GM06990 (cell line): ENCODE measurements around the gene FLNC.
A peak's percentile ranks its signal among the peaks of the same experiment; 100 is the strongest.

ENCODE experiments used
- DNase-seq: peaks from one replicate; pipeline ENCODE4 v3.0.0-alpha.2; 2011; ENCODE audit not compliant: insufficient read length; ENCODE audit errors: extremely low read depth
- H3K27me3 ChIP-seq: replicated peaks from 2 replicates; pipeline ENCODE4 v1.6.0; 2011; ENCODE audit warnings: low read length; ENCODE audit not compliant: control insufficient read depth, insufficient read depth
- H3K36me3 ChIP-seq: 2 replicates; pipeline ENCODE4 v1.5.1; 2011; ENCODE audit warnings: low read length; ENCODE audit not compliant: control insufficient read depth, insufficient read depth
- H3K4me3 ChIP-seq: replicated peaks from 2 replicates; pipeline ENCODE4 v1.5.1; 2011; ENCODE audit warnings: low read depth, mild to moderate bottlenecking, control low read depth, low read length
- TF ChIP-seq, protein P1 (sequence below): IDR thresholded peaks from 2 replicates; pipeline ENCODE4 v1.5.1; 2011; ENCODE audit warnings: low read length, control low read depth, mild to moderate bottlenecking, inconsistent platforms; ENCODE audit not compliant: insufficient read depth, poor library complexity, severe bottlenecking

The FLNC gene

DNA sequence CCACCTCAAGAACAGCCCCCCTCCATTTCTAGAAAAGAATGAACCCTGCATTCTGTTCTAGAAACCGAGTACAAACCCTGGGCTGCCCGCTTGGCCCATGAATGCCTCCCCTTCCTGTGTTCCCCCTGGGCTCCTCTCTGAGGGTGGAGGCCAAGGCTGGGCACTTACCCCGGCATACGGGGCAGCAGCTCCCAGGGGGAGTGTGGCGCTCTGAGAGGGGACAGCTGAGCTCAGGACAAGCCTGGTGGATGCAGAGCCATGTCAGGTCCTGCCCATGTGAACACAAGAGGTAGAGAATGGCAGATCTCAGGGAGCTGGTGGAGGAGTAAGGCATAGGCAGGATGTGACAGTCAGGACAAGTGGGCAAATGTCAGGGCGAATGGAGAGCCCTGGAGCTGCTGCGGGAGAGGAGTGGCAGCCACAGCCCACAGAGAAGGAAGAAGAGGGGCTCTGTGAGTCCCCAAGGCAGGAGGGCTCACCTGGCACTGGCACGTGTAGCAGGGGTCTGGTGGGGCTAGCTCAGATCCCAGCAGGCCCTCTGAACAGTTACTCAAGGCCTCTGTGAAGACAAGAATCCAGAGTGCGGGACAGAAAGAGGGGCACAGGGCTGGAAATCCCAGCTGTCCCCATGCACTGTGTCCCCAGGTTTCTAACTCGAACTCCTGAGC is 51.4 kb downstream of the FLNC start:
- Histone ChIP-seq H3K4me3 (no peak overlapping the region), H3K27me3 (no peaks in the 10 kb centered on the region), H3K36me3 (peaks cover 9% of the 10 kb centered on the region)
- TF ChIP-seq, protein P1, sequence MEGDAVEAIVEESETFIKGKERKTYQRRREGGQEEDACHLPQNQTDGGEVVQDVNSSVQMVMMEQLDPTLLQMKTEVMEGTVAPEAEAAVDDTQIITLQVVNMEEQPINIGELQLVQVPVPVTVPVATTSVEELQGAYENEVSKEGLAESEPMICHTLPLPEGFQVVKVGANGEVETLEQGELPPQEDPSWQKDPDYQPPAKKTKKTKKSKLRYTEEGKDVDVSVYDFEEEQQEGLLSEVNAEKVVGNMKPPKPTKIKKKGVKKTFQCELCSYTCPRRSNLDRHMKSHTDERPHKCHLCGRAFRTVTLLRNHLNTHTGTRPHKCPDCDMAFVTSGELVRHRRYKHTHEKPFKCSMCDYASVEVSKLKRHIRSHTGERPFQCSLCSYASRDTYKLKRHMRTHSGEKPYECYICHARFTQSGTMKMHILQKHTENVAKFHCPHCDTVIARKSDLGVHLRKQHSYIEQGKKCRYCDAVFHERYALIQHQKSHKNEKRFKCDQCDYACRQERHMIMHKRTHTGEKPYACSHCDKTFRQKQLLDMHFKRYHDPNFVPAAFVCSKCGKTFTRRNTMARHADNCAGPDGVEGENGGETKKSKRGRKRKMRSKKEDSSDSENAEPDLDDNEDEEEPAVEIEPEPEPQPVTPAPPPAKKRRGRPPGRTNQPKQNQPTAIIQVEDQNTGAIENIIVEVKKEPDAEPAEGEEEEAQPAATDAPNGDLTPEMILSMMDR = no peak
- DNase-seq = no peak

DNA sequence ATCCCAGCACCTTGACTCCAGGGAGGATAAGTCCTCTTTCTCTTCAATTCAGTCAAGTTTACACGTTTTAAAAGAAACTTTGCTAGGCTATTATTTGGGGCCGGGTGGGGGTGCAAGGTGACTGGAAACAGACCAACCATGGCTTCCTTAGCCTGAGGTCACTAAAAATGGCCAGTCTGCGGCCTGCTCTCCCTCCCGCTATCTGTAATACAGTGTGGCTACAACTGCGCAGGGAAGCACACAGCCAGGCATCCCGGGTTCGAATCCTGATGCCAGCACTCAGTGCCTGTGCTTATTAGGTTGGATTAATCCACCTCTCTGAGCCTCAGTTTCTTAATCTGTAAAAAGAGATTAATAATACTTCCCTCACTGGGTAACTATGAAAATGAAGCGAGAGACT is 51.9 kb downstream of the FLNC start:
- no peak for DNase-seq
- Histone ChIP-seq H3K36me3 (peaks cover 9% of the 10 kb centered on the region), H3K4me3 (no peak overlapping the region), H3K27me3 (no peaks in the 10 kb centered on the region)
- TF ChIP-seq, protein P1 = no peak

DNA sequence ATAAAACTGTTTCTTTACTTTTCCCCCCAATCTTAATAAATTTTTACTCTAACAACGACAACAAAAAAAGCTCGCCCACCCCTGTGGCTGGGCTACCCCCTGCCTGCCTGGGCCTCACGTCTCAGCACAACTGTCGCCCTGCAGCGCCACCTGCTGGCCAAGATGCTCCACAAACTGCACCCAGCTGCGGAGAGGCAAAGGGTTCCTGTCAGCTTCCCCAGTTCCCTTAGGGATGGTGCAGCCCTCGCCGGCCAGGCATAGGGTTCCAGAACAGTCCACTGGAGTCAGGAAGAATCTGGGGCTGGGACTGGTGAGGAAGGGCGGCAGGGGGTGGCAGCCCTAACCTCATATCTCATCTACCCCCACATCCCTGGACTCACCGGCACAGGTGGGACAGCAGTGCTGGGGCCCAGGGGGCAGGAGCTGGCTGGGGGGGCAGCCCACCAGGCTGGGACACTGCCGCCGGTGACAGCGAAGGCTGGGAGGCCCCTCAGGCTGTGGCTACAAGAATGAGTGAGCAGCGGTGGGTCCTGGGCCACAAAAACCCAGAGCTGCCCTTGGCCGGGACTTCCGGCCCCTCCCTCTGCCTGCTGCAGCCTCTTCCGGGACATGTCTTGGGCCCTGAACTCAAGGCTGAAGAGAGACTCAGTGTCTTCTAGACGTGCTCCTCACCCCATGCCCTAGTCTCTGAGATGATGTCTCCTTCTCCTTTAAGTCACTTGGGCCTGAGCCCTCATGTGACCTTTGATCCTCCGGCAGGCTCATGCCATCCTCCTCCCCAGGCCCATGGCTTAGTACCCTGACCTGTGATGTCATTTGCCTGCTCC is 53.6 kb downstream of the FLNC start:
- peak overlapping the region; percentile 64 for H3K4me3 ChIP-seq
- TF ChIP-seq, protein P1 = peak; percentile 97

DNA sequence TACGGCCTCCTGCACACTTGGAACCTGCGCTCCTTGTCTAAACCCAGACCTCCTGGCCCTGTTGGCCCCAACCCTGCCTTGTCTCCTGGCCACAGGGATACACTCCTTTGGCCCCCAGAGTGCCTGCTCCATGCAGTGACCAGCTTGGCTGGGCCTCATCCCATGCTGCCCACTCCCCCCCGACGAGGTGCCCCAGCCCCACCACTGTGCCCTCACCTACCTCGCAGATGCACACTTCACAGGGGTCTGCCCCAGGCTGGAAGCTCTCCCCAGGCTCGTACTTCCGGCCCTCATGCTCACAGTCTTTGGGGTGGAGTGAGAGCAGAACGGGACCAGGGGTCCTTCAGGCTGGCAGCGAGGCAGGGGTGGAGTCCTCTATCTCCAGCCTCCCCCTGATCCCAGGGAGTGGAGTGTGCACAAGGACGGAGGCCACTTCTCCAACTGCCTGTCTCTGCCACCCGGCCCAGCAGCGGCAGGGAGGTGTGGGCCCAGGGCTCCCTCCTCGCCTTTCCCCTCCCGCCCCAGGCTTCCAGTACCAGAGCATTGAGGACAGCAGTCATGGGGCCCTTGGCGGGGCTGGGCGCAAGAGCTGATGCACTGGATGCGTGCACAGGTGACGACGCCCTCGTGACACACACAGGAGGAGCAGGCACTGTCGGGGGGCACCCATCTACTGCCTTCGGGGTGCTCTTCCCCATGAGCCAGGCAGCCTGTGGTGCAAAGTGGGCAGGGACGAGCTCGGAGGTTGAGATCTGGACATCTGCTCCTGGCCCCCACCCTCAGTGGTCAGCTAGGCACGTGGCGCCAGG is 54.6 kb downstream of the FLNC start:
- TF ChIP-seq, protein P1 = no peak
- DNase-seq = no peak
- no peaks in the 10 kb centered on the region for H3K27me3 ChIP-seq
- no peaks in the 10 kb centered on the region for H3K36me3 ChIP-seq
- H3K4me3 ChIP-seq = no peak overlapping the region

More for the DNA sequence above, 53.6 kb downstream of the FLNC start:
- no peaks in the 10 kb centered on the region for H3K27me3 ChIP-seq
- peaks cover 4% of the 10 kb centered on the region for H3K36me3 ChIP-seq
- peak; percentile 84 for DNase-seq

DNA sequence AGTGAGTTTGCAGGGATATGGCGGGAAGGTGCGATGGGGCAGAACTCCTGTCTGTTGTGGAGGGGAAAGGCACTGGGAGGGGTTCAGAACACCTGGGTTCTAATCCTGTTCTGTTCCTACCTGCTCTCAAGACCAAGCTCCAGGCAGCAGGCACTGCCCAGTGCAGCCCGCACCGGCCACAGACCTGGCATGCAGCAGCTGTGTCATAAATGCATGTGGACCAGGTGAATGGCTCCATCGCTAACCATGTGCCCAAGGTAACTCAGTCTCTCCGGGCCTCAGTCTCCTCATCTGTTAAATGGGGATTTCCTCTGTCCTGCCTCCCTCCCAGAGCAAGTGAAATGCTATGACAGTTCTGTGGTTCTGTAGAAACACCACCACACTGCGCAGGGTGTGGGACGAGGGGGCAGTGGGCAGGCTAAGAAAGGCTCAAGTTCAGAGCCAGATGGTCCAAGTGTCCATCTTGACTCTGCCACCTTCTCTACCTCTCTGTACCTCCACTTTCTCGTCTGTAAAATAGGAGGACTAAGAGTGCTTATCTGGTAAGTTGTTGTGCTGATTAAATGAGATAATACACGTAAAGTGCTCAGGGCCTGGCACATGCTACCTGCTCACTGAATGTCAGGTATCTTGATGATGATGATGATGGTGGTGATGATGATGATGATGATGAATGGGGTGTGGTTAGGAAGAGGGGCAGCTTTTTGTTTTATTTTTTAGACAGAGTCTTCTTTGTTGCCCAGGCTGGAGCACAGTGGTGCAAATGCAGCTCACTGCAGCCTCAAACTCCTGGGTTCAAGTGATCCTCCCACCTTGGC is 55.4 kb downstream of the FLNC start:
- no peak overlapping the region for H3K4me3 ChIP-seq
- TF ChIP-seq, protein P1 = no peak
- H3K27me3 ChIP-seq = no peaks in the 10 kb centered on the region
- no peak for DNase-seq
- no peaks in the 10 kb centered on the region for H3K36me3 ChIP-seq
